Stimulated activated CD4-positive, alpha-beta T cell treated with anti-CD3 and anti-CD28 coated beads, TNF-alpha, amount 100 ng/mL, for 24 hours (primary cell): ENCODE results near the gene GDI2.

Experiments
- DNase-seq, 3 experiments: peaks; one replicate each; pipeline ENCODE4 v3.0.0-alpha.2; 2020; ENCODE audit warnings: low read depth in 3 of 3

Gene GDI2

DNA sequence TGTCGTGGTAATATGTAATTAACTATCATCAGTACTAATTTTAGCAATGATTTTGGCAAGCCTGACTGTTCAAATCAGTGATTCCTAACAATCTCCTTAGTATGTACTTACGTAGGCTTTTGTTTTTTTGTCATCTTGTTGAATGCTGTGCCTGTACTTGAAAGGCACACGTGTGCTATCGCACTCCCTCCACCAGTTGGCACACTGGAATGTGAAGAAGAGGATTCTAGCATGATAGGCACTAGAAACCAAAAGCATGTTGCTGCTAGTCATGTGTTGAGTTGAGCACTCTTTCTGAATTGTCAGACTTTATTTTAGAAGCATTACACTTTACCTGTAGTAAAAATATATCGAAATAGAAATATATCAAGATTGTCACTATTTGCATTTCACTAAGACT lies 69.5 kb downstream of the GDI2 start:
- DNase-seq, result no peak

DNA sequence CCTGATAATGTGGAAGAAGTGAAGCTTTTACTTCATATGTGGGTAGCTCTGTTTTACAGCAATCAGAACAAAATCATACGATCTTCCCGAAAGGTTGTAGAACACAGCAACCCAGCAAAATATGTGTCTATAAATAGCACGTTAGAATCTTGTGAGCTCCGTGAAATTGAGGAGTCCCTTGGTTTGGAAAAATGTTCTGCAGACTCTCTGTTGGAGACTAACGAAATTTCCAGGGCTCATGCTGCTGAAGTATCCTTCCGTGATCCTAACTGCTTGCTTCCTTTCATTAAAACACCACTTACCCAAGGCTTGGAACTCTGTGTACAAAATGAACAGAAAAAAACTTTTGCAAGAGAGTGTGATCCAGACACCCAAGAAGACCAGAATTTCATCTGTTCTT lies 71.1 kb downstream of the GDI2 start:
- DNase-seq, result no peak

DNA sequence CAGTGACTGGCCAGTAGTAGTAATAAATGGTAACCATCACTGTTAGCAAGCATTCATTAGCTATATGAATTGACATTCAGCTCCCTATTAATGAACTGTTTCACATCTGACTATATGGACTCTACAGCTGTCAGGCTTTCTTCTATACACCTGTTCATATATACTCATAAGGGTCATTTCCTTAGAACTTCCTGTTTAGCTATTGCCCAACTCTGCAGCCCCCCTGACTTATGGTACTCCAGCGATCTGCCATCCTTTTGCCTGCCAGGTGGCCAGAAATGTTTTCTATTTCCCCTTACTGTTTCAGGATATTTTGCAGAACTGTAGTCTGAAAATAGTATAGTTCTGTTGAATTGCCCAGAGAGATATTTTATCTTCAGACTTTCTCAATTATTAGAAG lies 72.0 kb downstream of the GDI2 start:
- no peak for DNase-seq

DNA sequence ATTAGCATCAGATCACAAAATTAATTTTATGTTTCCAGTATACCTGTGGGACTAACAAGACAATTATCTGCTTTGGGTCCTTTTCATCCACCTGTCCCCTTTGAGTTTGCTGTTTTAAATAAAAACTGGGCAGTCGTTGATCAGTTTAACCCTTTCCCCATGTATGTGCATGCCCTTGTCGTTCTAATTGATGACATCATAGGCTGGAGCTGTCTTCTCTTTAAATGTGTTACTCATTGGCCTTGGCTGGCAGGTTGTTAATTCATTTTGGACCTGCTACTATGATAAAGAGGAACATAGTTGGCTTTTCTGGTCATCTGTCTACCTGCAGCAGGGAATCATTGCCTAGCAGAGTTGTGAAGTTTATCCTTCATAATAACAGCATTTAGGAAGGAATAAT lies 74.8 kb downstream of the GDI2 start:
- DNase-seq, result no peak

DNA sequence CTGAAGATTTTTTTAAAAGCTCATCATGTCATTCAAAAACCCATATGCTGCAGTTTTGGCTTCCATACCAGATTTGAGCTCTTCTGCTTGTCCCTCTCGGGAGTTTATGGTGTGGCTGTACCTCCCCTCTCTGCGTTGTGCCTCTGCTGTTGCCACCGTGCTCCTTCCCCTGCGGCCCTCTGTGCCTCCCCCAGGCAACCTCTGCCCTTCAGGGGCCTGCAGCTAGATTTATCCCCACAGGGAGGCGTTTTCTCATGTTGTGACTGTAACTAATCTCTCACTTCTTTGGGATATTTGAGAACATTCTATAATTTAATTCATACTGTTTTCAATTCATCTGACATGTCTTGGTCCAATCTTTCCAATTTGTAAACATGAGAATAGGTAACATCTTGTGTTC lies 75.9 kb downstream of the GDI2 start:
- no peak for DNase-seq

DNA sequence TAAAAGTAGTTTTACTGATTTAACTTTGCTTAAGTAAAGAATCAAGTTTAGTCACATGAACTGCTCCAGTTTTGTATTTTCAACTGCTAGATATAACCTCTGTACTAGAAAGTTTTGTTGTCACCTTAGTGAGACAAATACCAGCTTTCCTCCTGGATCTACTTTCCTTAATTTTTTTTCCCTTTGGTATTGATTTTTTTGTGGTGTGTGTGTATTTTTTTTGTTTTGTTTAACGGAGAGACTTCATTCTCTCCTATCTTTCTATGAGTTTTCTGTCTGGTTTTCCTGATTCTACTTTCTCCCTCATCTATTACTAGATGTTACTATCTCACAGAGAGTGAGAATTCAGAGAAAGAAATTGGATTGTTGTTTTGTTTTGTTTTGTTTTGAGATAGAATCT lies 76.6 kb downstream of the GDI2 start:
- DNase-seq, result no peak

DNA sequence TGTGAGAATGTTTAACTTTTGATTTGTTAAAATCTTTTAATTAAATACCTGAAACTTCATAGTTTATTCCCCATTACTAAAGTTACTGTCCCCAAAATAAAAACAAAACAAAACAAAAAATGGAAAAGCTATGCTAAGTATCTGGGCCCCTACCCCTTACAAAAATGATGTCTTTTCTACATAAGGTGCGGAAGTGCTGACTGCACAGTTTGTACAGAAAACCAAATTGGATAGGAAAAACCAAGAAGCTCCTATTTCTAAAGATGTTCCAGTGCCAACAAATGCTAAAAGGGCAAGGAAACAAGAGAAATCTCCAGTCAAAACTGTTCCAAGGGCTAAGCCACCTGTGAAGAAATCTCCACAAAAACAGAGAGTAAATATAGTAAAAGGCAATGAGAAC lies 78.1 kb downstream of the GDI2 start:
- no peak for DNase-seq

DNA sequence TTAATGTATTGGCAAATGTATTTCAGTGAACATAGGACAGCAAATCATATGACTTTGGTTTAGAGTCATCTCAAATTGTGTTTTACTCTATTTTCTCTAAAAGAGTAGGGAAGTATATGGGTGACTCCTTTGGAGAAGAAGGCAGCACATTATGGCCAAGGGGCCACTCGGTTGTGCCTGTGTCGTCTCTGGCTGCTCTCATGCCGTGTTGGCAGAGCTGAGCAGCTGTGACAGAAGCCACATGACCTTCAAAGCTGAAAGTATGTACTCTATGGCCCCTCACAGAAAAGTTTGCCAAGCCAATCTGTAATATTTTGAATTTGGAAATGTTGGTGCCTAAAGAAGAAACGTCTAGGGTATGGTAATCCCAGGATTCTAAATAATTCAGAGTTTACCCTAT lies 81.1 kb downstream of the GDI2 start:
- no peak for DNase-seq

DNA sequence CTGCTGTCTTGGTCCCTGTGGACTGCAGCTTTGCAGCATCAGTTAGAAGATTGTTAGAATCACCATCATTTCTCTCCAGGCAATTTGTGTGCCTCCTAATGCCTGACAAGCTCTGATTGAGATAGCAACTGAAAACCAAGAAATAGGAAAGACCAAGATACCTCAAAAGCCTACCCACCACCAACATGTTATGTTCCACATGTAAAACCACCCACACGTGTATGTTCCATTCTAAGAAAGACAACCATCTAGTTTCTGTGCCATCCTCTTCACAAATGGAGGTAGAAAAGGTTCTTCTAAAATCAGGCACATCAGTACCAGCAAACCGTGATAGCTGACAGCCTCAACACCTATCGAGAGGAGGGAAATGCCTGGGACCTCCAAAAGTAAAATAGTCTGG lies 81.7 kb downstream of the GDI2 start:
- no peak for DNase-seq

DNA sequence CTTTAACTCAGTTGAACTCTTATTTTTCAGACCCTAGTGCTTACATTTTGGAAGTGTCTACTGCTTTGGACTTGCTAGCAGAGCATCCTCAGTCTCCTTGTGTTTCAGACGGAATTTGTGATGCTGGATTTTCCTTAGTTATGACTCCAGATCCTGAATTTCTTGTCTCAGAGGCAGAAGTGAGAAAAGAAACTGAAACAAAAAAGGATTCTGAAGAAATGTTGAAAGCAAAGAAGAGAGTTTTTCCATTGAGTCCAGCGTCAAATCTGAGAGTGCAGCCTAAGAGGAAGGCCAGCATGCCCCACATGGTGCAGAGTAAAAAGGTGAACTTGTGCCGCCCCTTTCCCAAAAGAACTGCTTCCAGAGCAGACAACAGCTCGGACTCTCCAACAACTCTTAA lies 82.5 kb downstream of the GDI2 start:
- DNase-seq, result no peak

DNA sequence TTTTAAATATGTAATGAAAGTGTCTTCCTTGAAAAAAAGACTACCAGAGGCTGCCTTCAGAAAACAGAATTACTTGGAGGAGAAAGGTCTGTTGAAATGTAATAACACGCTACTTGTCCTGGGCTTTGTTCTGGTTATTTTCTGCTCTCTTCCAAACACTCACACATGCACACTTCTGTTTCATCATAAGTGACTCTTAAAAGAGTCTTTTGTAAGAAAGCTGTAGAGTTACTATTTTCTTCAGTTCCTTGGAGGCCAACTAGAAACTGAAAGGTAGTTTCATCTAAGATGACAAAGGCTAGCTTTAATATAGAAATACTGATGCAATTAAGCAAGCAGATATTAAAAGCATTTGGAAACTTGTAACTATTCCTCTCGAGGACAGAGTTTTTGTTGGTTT lies 89.5 kb downstream of the GDI2 start:
- no peak for DNase-seq

DNA sequence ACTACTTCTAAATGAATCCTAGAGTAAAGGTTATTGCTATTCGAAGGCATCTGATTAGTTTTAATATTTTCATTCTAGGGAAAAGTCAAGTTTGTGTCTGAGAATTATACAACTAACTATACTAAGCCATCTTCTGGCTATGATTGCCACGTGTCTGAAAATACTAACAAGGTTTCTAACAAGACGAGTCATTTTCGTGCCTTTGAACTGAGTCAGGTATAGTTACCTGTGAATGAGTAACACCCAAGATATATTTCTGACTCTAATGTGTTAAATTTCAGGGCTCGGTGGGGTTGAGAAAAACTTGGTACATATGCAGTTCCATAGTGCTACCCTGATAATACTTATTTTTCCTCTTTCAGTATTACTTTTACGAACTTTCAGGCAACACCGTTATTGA lies 93.1 kb downstream of the GDI2 start:
- no peak for DNase-seq

DNA sequence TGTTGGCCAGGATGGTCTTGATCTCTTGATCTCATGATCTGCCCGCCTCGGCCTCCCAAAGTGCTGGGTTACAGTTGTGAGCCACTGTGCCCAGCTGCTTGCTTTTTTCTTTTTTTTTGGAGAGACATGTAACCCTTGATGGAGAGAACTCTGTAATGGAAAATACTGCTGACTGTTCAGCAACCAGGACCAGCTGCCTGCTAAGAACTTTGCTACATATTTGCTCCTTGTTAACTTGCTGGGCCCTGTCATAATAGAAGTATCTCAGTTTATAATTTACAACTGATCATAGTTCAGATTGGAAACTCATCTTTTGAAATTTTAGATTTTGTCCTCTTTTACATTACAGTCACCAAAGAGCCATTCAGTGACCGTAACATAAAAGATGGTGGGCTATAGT lies 93.7 kb downstream of the GDI2 start:
- no peak for DNase-seq
